SK-N-SH (cell line): ENCODE results near the gene GSE1. TPM values are rescaled to one million over a fixed set of nuclear protein-coding genes. Genes with fewer than 3 reads are reported as not detected.

Experiments
- CTCF ChIA-PET: fragments of 300-600, 350-600 bp; formaldehyde crosslinking; extraction: SDS; loops from one replicate; lab custom pipeline; 2021; lab: Yijun Ruan, JAX
- POLR2A ChIA-PET: fragments of 350-600 bp; sonication (Branson Sonifier 250); formaldehyde crosslinking; extraction: SDS; loops from one replicate; lab custom pipeline; 2020; ENCODE audit warnings: antibody characterized with exemption, inconsistent platforms; lab: Yijun Ruan, JAX
- DNase-seq: peaks from one replicate; pipeline ENCODE4 v3.0.0; 2012
- H2AFZ ChIP-seq: fragments of 200-600 bp; sonication (generic); 2 replicates; pipeline ENCODE4 v1.8.1; 2016; ENCODE audit warnings: antibody characterized with exemption, mild to moderate bottlenecking, low read depth
- H3F3A ChIP-seq: fragments of 200-600 bp; sonication (generic); replicated peaks from 2 replicates; pipeline ENCODE3; 2016; ENCODE audit warnings: antibody characterized with exemption, mild to moderate bottlenecking; ENCODE audit not compliant: insufficient read depth
- H3K27ac ChIP-seq, 2 experiments: fragments of 200-500 bp in 1 of 2; fragments of 200-600 bp in 1 of 2; sonication (Bioruptor generic) in 1 of 2; sonication (generic), shearing (Covaris generic) in 1 of 2; 2 replicates each; pipeline versions ENCODE4 v1.5.1 to v1.6.1; 2014 to 2016; ENCODE audit warnings: low read depth in 2 of 2, inconsistent platforms in 1 of 2, low read length in 1 of 2, mild to moderate bottlenecking in 1 of 2, mixed read lengths in 1 of 2
- H3K27me3 ChIP-seq: fragments of 200-600 bp; sonication (generic), shearing (Covaris generic); 2 replicates; pipeline ENCODE4 v1.6.1; 2016; ENCODE audit warnings: mixed run types; ENCODE audit not compliant: insufficient read depth
- H3K36me3 ChIP-seq, 2 experiments: fragments of 200-500 bp in 1 of 2; fragments of 200-600 bp in 1 of 2; sonication (Bioruptor generic) in 1 of 2; sonication (generic) in 1 of 2; replicated peaks in 1 of 2; 2 replicates each; pipeline versions ENCODE3 to v1.5.1; 2014 to 2016; ENCODE audit warnings: low read length in 1 of 2, mild to moderate bottlenecking in 1 of 2; ENCODE audit not compliant: insufficient read depth in 2 of 2, control insufficient read depth in 1 of 2
- H3K4me1 ChIP-seq, 2 experiments: fragments of 200-500 bp in 1 of 2; fragments of 200-600 bp in 1 of 2; sonication (Bioruptor generic) in 1 of 2; sonication (generic), shearing (Covaris generic) in 1 of 2; 2 replicates each; pipeline versions ENCODE4 v1.5.1 to v1.6.1; 2014 to 2016; ENCODE audit warnings: low read depth in 1 of 2, low read length in 1 of 2, mixed run types in 1 of 2; ENCODE audit not compliant: insufficient read depth in 2 of 2, control insufficient read depth in 1 of 2
- H3K4me2 ChIP-seq: fragments of 200-600 bp; sonication (generic), shearing (Covaris generic); 2 replicates; pipeline ENCODE4 v1.6.1; 2017; ENCODE audit warnings: mixed run types
- H3K4me3 ChIP-seq, 2 experiments: fragments of 200-500 bp in 1 of 2; fragments of 200-600 bp in 1 of 2; sonication (Bioruptor generic) in 1 of 2; sonication (generic), shearing (Covaris generic) in 1 of 2; 2 replicates each; pipeline versions ENCODE4 v1.5.1 to v1.8.1; 2014 to 2016; ENCODE audit warnings: low read depth in 2 of 2, inconsistent platforms in 1 of 2, low read length in 1 of 2, mild to moderate bottlenecking in 1 of 2, mixed read lengths in 1 of 2, moderate library complexity in 1 of 2
- H3K79me2 ChIP-seq: fragments of 200-600 bp; sonication (generic); 2 replicates; pipeline ENCODE4 v1.8.1; 2017; ENCODE audit warnings: mild to moderate bottlenecking; ENCODE audit not compliant: insufficient read depth
- H3K9ac ChIP-seq: fragments of 200-600 bp; sonication (generic); 2 replicates; pipeline ENCODE4 v1.6.1; 2017; ENCODE audit warnings: mixed run types
- H3K9me2 ChIP-seq: fragments of 200-600 bp; sonication (generic); 2 replicates; pipeline ENCODE4 v1.6.1; 2017; ENCODE audit warnings: mixed run types
- H3K9me3 ChIP-seq: fragments of 200-600 bp; sonication (generic); 2 replicates; pipeline ENCODE4 v1.6.1; 2017; ENCODE audit warnings: mixed run types, mild to moderate bottlenecking, moderate library complexity
- H4K20me1 ChIP-seq: fragments of 200-600 bp; sonication (generic); 2 replicates; pipeline ENCODE4 v1.6.1; 2017; ENCODE audit warnings: mild to moderate bottlenecking, mixed run types; ENCODE audit not compliant: insufficient read depth
- ELF1 ChIP-seq: IDR thresholded peaks from 2 replicates; pipeline ENCODE4 v1.4.0; 2012
- EP300 ChIP-seq, 2 experiments: IDR thresholded peaks; 2 replicates each; pipeline versions ENCODE4 v1.4.0 to v1.6.1; 2012; ENCODE audit warnings: borderline replicate concordance in 1 of 2, low read depth in 1 of 2, low read length in 1 of 2
- FOXJ3 ChIP-seq: sonication (generic); formaldehyde crosslinking; IDR thresholded peaks from 2 replicates; pipeline ENCODE4 v1.5.1; 2020; ENCODE audit warnings: mild to moderate bottlenecking, missing genetic modification reagents
- FOXM1 ChIP-seq: IDR thresholded peaks from 2 replicates; pipeline ENCODE4 v1.4.0; 2012; ENCODE audit warnings: low read depth, mild to moderate bottlenecking
- GATA2 ChIP-seq: sonication (generic); formaldehyde crosslinking; IDR thresholded peaks from 2 replicates; pipeline ENCODE4 v1.5.0; 2020; ENCODE audit warnings: mild to moderate bottlenecking, missing genetic modification reagents
- JUND ChIP-seq: IDR thresholded peaks from 2 replicates; pipeline ENCODE4 v1.4.0; 2012
- MEF2A ChIP-seq: IDR thresholded peaks from 2 replicates; pipeline ENCODE4 v1.4.0; 2012; ENCODE audit warnings: low read depth, borderline replicate concordance
- MXI1 ChIP-seq: IDR thresholded peaks from 2 replicates; pipeline ENCODE4 v1.6.1; 2012; ENCODE audit warnings: mild to moderate bottlenecking, low read depth, low read length, improper control_type of control experiment
- NRF1 ChIP-seq: IDR thresholded peaks from 2 replicates; pipeline ENCODE4 v1.6.1; 2012; ENCODE audit warnings: low read depth, mild to moderate bottlenecking, low read length
- POLR2AphosphoS5 ChIP-seq: IDR thresholded peaks from 2 replicates; pipeline ENCODE4 v1.6.1; 2012; ENCODE audit warnings: low read depth, low read length
- RCOR1 ChIP-seq: fragments of 150-350 bp; IDR thresholded peaks from 2 replicates; pipeline ENCODE4 v1.6.1; 2017; ENCODE audit warnings: antibody characterized with exemption, low read length
- RFX5 ChIP-seq: IDR thresholded peaks from 2 replicates; pipeline ENCODE4 v1.6.1; 2012; ENCODE audit warnings: mild to moderate bottlenecking, improper control_type of control experiment, low read length
- RXRA ChIP-seq: IDR thresholded peaks from 2 replicates; pipeline ENCODE4 v1.4.0; 2012; ENCODE audit warnings: low read depth, mild to moderate bottlenecking, borderline replicate concordance
- SMC3 ChIP-seq: IDR thresholded peaks from 2 replicates; pipeline ENCODE4 v1.6.1; 2012; ENCODE audit warnings: low read depth, low read length, improper control_type of control experiment
- TAF1 ChIP-seq: IDR thresholded peaks from 2 replicates; pipeline ENCODE4 v1.6.1; 2012; ENCODE audit warnings: low read depth, mild to moderate bottlenecking, low read length, moderate library complexity, borderline replicate concordance
- TCF12 ChIP-seq: IDR thresholded peaks from 2 replicates; pipeline ENCODE4 v1.4.0; 2012
- YY1 ChIP-seq: IDR thresholded peaks from 2 replicates; pipeline ENCODE4 v1.4.0; 2012; ENCODE audit warnings: low read depth, mild to moderate bottlenecking
- ZBTB33 ChIP-seq: IDR thresholded peaks from 2 replicates; pipeline ENCODE4 v1.4.0; 2012; ENCODE audit warnings: low read depth, borderline replicate concordance
- WGBS: methylation state at CpG from one replicate; pipeline ENCODE4 v1.1.6; 2017; ENCODE audit warnings: low lambda C conversion rate; 5-methylcytosine and 5-hydroxymethylcytosine counted together
- polyA plus RNA-seq, 3 experiments: library from polyadenylated mRNA; depleted of rRNA; stranded (reverse); fragments of >200 nt; gene quantifications; 2 replicates each; pipeline ENCODE4 v1.2.3, GENCODE V29; 2012
- TF ChIP-seq, protein P1 (sequence below): IDR thresholded peaks from 2 replicates; pipeline ENCODE4 v1.4.0; 2012; ENCODE audit warnings: low read depth, borderline replicate concordance
- TF ChIP-seq, protein P2 (sequence below): IDR thresholded peaks from 2 replicates; pipeline ENCODE4; 2012
- TF ChIP-seq, protein P3 (sequence below): IDR thresholded peaks from 2 replicates; pipeline ENCODE4 v1.6.1; 2012; ENCODE audit warnings: mild to moderate bottlenecking, low read depth, low read length, moderate library complexity

Gene GSE1
- polyA plus RNA-seq, 1 of the 3 experiments (the other 2 are of a cell fraction) = 26.5 TPM

GRCh38 chr16:85573696-85574641, 39.2 kb upstream of the GSE1 start (continued):
- no peak for TF ChIP-seq RXRA
- TF ChIP-seq FOXJ3 (CRISPR knock-in tag) = no peak
- TF ChIP-seq TCF12 = peak; percentile 35; the same call in 1 of the 2 replicates
- no peak for TF ChIP-seq ELF1
- TF ChIP-seq TAF1 = no peak
- peak in 1 of 2 experiments; percentile 66; a peak in 2 of 4 replicates for TF ChIP-seq EP300 (IDR thresholded peaks at IDR 0.05; ENCODE audit: borderline replicate concordance in 1 of 2, low read depth in 1 of 2, low read length in 1 of 2)
- TF ChIP-seq POLR2AphosphoS5 = no peak
- TF ChIP-seq, protein P1, sequence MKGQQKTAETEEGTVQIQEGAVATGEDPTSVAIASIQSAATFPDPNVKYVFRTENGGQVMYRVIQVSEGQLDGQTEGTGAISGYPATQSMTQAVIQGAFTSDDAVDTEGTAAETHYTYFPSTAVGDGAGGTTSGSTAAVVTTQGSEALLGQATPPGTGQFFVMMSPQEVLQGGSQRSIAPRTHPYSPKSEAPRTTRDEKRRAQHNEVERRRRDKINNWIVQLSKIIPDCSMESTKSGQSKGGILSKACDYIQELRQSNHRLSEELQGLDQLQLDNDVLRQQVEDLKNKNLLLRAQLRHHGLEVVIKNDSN = no peak
- TF ChIP-seq, protein P2, sequence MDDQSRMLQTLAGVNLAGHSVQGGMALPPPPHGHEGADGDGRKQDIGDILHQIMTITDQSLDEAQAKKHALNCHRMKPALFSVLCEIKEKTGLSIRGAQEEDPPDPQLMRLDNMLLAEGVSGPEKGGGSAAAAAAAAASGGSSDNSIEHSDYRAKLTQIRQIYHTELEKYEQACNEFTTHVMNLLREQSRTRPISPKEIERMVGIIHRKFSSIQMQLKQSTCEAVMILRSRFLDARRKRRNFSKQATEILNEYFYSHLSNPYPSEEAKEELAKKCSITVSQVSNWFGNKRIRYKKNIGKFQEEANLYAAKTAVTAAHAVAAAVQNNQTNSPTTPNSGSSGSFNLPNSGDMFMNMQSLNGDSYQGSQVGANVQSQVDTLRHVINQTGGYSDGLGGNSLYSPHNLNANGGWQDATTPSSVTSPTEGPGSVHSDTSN = no peak
- TF ChIP-seq MEF2A = no peak
- no peak for TF ChIP-seq NRF1
- TF ChIP-seq GATA2 (CRISPR knock-in tag) = no peak
- TF ChIP-seq RFX5 = no peak
- peak; percentile 75 for TF ChIP-seq MXI1

GRCh38 chr16:85574672-85575475, 38.2 kb upstream of the GSE1 start:
- no peaks in the 10 kb centered on the region for H3K9me3 ChIP-seq
- H3K4me3 ChIP-seq = no peak overlapping the region
- H3K4me2 ChIP-seq = peak overlapping the region; percentile 78
- ChIA-PET CTCF (interaction anchor here (0.6 to 5.0 kb wide), 9 partner anchors 12 to 391 kb away, joined by 3 to 40 read pairs (median 6); no protein-coding TSS in a partner anchor), POLR2A (interaction anchor here (1.3 to 1.7 kb wide), 2 partner anchors 8 to 21 kb away, joined by 4 to 5 read pairs; no protein-coding TSS in a partner anchor)
- peaks cover 34 to 77% of the 10 kb centered on the region in 2 experiments for H3K4me1 ChIP-seq
- H4K20me1 ChIP-seq = peaks cover 98% of the 10 kb centered on the region
- no peaks in the 10 kb centered on the region for H3K9me2 ChIP-seq
- no peaks in the 10 kb centered on the region for H3K36me3 ChIP-seq
- no peaks in the 10 kb centered on the region for H3K27me3 ChIP-seq
- H3F3A ChIP-seq = peaks cover 14% of the 10 kb centered on the region
- 0 out of 2 replicates have a peak overlapping the region, but pooled peaks have one; percentile 31 for H3K9ac ChIP-seq
- H2AFZ ChIP-seq = no peak overlapping the region
- 78% methylated on average over 25 of the region's 29 CpGs for WGBS
- peak; percentile 65 for DNase-seq
- peak overlapping the region; percentile 76 to 88 for H3K27ac ChIP-seq
- peaks cover 56% of the 10 kb centered on the region for H3K79me2 ChIP-seq
- no peak for TF ChIP-seq GATA2 (CRISPR knock-in tag)
- TF ChIP-seq RCOR1 = peak; percentile 66
- TF ChIP-seq SMC3 = no peak
- TF ChIP-seq, protein P1 = no peak
- TF ChIP-seq YY1 = no peak
- TF ChIP-seq, protein P3, sequence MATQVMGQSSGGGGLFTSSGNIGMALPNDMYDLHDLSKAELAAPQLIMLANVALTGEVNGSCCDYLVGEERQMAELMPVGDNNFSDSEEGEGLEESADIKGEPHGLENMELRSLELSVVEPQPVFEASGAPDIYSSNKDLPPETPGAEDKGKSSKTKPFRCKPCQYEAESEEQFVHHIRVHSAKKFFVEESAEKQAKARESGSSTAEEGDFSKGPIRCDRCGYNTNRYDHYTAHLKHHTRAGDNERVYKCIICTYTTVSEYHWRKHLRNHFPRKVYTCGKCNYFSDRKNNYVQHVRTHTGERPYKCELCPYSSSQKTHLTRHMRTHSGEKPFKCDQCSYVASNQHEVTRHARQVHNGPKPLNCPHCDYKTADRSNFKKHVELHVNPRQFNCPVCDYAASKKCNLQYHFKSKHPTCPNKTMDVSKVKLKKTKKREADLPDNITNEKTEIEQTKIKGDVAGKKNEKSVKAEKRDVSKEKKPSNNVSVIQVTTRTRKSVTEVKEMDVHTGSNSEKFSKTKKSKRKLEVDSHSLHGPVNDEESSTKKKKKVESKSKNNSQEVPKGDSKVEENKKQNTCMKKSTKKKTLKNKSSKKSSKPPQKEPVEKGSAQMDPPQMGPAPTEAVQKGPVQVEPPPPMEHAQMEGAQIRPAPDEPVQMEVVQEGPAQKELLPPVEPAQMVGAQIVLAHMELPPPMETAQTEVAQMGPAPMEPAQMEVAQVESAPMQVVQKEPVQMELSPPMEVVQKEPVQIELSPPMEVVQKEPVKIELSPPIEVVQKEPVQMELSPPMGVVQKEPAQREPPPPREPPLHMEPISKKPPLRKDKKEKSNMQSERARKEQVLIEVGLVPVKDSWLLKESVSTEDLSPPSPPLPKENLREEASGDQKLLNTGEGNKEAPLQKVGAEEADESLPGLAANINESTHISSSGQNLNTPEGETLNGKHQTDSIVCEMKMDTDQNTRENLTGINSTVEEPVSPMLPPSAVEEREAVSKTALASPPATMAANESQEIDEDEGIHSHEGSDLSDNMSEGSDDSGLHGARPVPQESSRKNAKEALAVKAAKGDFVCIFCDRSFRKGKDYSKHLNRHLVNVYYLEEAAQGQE = no peak
- TF ChIP-seq ZBTB33 = no peak
- no peak for TF ChIP-seq FOXM1
- TF ChIP-seq JUND = no peak
